ENCODE measurements around the gene MTX1. TPM values are rescaled to one million over a fixed set of nuclear protein-coding genes. Genes with fewer than 3 reads are reported as not detected.
"Not testable (repeated sequence)": the region's sequence is repeated elsewhere in the genome, so short reads cannot be mapped to it uniquely, and the experiment has no call there.

The MTX1 gene
- total RNA-seq (10 to 100 TPM; 25.6 to 46.7 TPM), polyA plus RNA-seq (10 to 100 TPM; 69.9 to 72.1 TPM)
- long read RNA-seq, donor 1, transcript MTX1-202 (8 exons, 1,632 nt) = major isoform, 24 of 25 reads
- long read RNA-seq, donor 1, partial matches to known transcripts = 0 of 25 reads
- long read RNA-seq, donor 1, other reads (novel, unspliced or antisense) = 0 of 25 reads
- long read RNA-seq, donor 2, transcript MTX1-202 (8 exons, 1,632 nt) = major isoform, 8 of 9 reads
- long read RNA-seq, donor 2, partial matches to known transcripts = 0 of 9 reads
- long read RNA-seq, donor 2, other reads (novel, unspliced or antisense) = 0 of 9 reads
- long read RNA-seq, donor 3, transcript MTX1-202 (8 exons, 1,632 nt) = major isoform, 6 of 6 reads
- long read RNA-seq, donor 3, partial matches to known transcripts = 0 of 6 reads
- long read RNA-seq, donor 3, other reads (novel, unspliced or antisense) = 0 of 6 reads
- long read RNA-seq, donor 4, transcript MTX1-202 (8 exons, 1,632 nt) = major isoform, 9 of 9 reads
- long read RNA-seq, donor 4, partial matches to known transcripts = 0 of 9 reads
- long read RNA-seq, donor 4, other reads (novel, unspliced or antisense) = 0 of 9 reads
- long read RNA-seq, donor 5, transcript MTX1-202 (8 exons, 1,632 nt) = major isoform, 23 of 23 reads
- long read RNA-seq, donor 5, partial matches to known transcripts = 0 of 23 reads
- long read RNA-seq, donor 5, other reads (novel, unspliced or antisense) = 0 of 23 reads

DNA sequence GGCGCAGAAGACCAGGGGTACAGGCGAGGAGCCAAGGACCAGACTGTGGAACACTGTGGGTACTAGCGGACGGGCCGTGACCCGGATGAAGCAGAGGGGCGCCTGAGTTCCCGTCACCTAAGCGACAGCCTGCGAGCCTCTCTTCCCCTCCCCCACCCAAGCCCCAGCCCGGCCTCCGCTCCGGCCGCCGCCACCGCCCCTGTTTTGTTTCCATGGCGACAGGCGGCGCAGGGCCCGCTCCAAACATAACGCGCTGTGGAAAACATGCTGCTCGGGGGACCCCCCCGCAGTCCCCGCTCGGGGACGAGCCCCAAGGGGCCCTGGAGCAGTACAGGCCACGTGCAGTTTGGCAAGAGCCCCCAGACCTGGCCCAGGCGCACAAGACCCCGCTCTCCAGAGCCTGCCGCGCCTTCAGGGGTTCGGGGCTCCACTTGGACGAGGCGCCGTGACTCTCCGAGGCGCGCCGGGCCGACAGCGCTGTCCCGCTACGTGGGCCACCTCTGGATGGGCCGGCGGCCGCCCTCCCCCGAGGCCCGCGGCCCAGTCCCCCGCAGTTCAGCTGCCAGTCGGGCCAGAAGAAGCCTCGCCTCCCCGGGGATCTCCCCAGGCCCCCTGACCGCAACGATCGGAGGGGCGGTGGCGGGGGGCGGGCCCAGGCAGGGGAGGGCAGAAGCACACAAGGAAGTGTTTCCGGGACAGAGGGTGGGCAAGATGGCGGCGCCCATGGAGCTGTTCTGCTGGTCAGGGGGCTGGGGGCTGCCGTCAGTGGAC lies at the start of gene MTX1:
Gene MTX1, plus strand, starts transcription at position 155 of the 771 bp plus-strand sequence. Its CDS starts 110 bp downstream, at position 265.
- WGBS, 2 donors = 0% methylated on average over 52 to 64 of the region's 64 CpGs
- Histone ChIP-seq H3K36me3 (ENCODE audit: control insufficient read depth in 4 of 4, insufficient read depth in 4 of 4, low read length in 4 of 4) (peaks cover 0 to 9% (median 4%) of the 10 kb centered on the region in 4 donors), H3K9ac (ENCODE audit: insufficient read depth in 1 of 2, low read length in 2 of 2) (peak within 1 kb of the TSS; percentile 84 to 97), H3K27ac (ENCODE audit: low read depth in 1 of 2, low read length in 1 of 2) (peak within 1 kb of the TSS; percentile 90 to 99), H3K27me3 (ENCODE audit: control insufficient read depth in 3 of 3, insufficient read depth in 3 of 3, low read length in 2 of 3) (no peaks in the 10 kb centered on the region), H3K4me1 (ENCODE audit: control insufficient read depth in 5 of 5, insufficient read depth in 5 of 5, low read length in 5 of 5) (peaks cover 0 to 28% (median 7%) of the 10 kb centered on the region in 5 donors), H3K4me3 (peak within 1 kb of the TSS; percentile 97), H3K9me3 (ENCODE audit: control insufficient read depth in 4 of 4, insufficient read depth in 3 of 4, low read length in 3 of 4) (no peaks in the 10 kb centered on the region)
- ATAC-seq (ENCODE audit: insufficient read depth, low FRiP score) (peak; percentile 85), DNase-seq (peak; percentile 93 to 96 (median 96))
- TF ChIP-seq CTCF (IDR thresholded peaks at IDR 0.05; ENCODE audit: control extremely low read depth, extremely low read depth) = no peak

- no peak for ATAC-seq (ENCODE audit: insufficient read depth, low FRiP score)
- no peaks in the 10 kb centered on the region for H3K4me1 ChIP-seq (ENCODE audit: control insufficient read depth in 5 of 5, insufficient read depth in 5 of 5, low read length in 5 of 5)
Measured at GRCh38 chr1:155158991-155159390, 49.5 kb upstream of the MTX1 start.

DNA sequence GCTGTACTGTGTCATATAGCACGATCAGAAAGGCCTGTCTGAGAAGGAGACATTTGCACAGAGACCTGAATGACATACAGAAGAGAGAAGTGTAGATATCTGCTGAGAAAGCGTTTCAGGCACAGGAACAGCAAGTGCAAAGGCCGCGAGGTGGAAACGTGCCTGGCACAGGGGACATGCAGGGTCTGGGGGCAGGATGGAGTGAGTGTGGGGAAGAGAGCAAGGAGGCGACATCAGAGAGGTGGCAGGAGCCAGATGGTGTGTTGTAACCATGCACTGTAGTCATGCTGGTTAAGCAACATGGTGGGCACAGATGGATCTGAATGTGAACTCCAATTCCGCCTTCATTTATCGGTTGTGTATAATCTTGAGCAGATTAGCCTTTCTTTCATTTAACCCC lies 48.4 kb upstream of the MTX1 start:
- Histone ChIP-seq H3K36me3 (ENCODE audit: control insufficient read depth in 4 of 4, insufficient read depth in 4 of 4, low read length in 4 of 4) (no peaks in the 10 kb centered on the region), H3K27ac (ENCODE audit: low read depth in 1 of 2, low read length in 1 of 2) (no peak overlapping the region), H3K9me3 (ENCODE audit: control insufficient read depth in 4 of 4, insufficient read depth in 3 of 4, low read length in 3 of 4) (no peaks in the 10 kb centered on the region), H3K4me3 (no peak overlapping the region), H3K4me1 (ENCODE audit: control insufficient read depth in 5 of 5, insufficient read depth in 5 of 5, low read length in 5 of 5) (no peaks in the 10 kb centered on the region), H3K27me3 (ENCODE audit: control insufficient read depth in 3 of 3, insufficient read depth in 3 of 3, low read length in 2 of 3) (no peaks in the 10 kb centered on the region), H3K9ac (ENCODE audit: insufficient read depth in 1 of 2, low read length in 2 of 2) (no peak overlapping the region)
- TF ChIP-seq CTCF (IDR thresholded peaks at IDR 0.05; ENCODE audit: control extremely low read depth, extremely low read depth) = no peak
- 61 to 80% methylated on average over 8 of the region's 8 CpGs for WGBS, 2 donors
- DNase-seq (no peak), ATAC-seq (ENCODE audit: insufficient read depth, low FRiP score) (no peak)

More at GRCh38 chr1:155158991-155159390, 49.5 kb upstream of the MTX1 start:
- WGBS, 2 donors = 86 to 90% methylated on average over 1 of the region's 1 CpG
- no peak for TF ChIP-seq CTCF (IDR thresholded peaks at IDR 0.05; ENCODE audit: control extremely low read depth, extremely low read depth)
- Histone ChIP-seq H3K4me3 (no peak overlapping the region), H3K27ac (ENCODE audit: low read depth in 1 of 2, low read length in 1 of 2) (no peak overlapping the region), H3K9me3 (ENCODE audit: control insufficient read depth in 4 of 4, insufficient read depth in 3 of 4, low read length in 3 of 4) (no peaks in the 10 kb centered on the region), H3K36me3 (ENCODE audit: control insufficient read depth in 4 of 4, insufficient read depth in 4 of 4, low read length in 4 of 4) (no peaks in the 10 kb centered on the region), H3K9ac (ENCODE audit: insufficient read depth in 1 of 2, low read length in 2 of 2) (no peak overlapping the region), H3K27me3 (ENCODE audit: control insufficient read depth in 3 of 3, insufficient read depth in 3 of 3, low read length in 2 of 3) (no peaks in the 10 kb centered on the region)
- no peak for DNase-seq

DNA sequence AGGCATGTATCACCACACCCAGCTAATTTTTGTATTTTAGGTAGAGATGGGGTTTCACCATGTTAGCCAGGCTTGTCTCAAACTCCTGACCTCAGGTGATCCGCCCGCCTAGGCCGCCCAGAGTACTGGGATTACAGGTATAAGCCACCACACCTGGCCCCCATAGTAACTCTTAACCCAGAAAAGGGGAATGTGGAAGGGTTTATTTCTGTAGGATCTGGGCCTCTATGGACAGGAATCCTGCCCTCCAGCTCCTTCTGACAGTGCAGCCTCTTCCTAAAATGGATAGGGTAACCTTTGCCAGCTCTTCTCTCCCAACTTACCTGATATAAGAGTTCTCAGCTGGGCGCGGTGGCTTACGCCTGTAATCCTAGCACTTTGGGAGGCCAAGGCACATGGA lies 45.9 kb upstream of the MTX1 start:
- ATAC-seq (ENCODE audit: insufficient read depth, low FRiP score) = not testable (repeated sequence)

DNA sequence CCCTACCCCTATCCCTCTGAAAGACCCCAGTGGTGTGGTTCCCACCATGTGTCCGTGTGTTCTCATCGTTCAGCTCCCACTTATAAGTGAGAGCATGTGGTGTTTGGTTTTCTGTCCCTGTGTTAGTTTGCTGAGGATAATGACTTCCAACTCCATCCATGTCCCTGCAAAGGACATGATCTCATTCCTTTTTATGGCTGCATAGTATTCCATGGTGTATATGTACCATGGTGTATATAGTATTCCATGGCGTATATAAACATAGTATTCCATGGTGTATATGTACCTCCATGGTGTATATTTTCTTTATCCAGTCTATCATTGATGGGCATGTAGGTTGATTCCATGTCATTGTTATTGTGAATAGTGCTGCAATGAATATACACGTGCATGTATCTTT lies 44.7 kb upstream of the MTX1 start:
- ATAC-seq (ENCODE audit: insufficient read depth, low FRiP score); H3K27me3 ChIP-seq (ENCODE audit: control insufficient read depth in 3 of 3, insufficient read depth in 3 of 3, low read length in 2 of 3); H3K4me3 ChIP-seq; H3K27ac ChIP-seq (ENCODE audit: low read depth in 1 of 2, low read length in 1 of 2); DNase-seq; H3K9ac ChIP-seq (ENCODE audit: insufficient read depth in 1 of 2, low read length in 2 of 2); H3K9me3 ChIP-seq (ENCODE audit: control insufficient read depth in 4 of 4, insufficient read depth in 3 of 4, low read length in 3 of 4); H3K36me3 ChIP-seq (ENCODE audit: control insufficient read depth in 4 of 4, insufficient read depth in 4 of 4, low read length in 4 of 4): not testable (repeated sequence)
- peaks cover 0 to 19% (median 0%) of the 10 kb centered on the region in 5 donors for H3K4me1 ChIP-seq (ENCODE audit: control insufficient read depth in 5 of 5, insufficient read depth in 5 of 5, low read length in 5 of 5)
- 96 to 97% methylated on average over 4 of the region's 4 CpGs for WGBS, 2 donors

More for the DNA sequence above, 45.9 kb upstream of the MTX1 start:
- not testable (repeated sequence) for DNase-seq; H3K27ac ChIP-seq (ENCODE audit: low read depth in 1 of 2, low read length in 1 of 2); H3K9me3 ChIP-seq (ENCODE audit: control insufficient read depth in 4 of 4, insufficient read depth in 3 of 4, low read length in 3 of 4); H3K36me3 ChIP-seq (ENCODE audit: control insufficient read depth in 4 of 4, insufficient read depth in 4 of 4, low read length in 4 of 4); H3K9ac ChIP-seq (ENCODE audit: insufficient read depth in 1 of 2, low read length in 2 of 2); H3K4me3 ChIP-seq; H3K27me3 ChIP-seq (ENCODE audit: control insufficient read depth in 3 of 3, insufficient read depth in 3 of 3, low read length in 2 of 3)
- peaks cover 0 to 16% (median 0%) of the 10 kb centered on the region in 5 donors for H3K4me1 ChIP-seq (ENCODE audit: control insufficient read depth in 5 of 5, insufficient read depth in 5 of 5, low read length in 5 of 5)
- 98% methylated on average over 6 of the region's 6 CpGs for WGBS, 2 donors
